ENCODE data around the gene HOXA7.

HOXA7 gene

GRCh38 chr7:27185013-27185853 is 28.8 kb upstream of the HOXA7 start, which contains the start of gene HOXA11 (continued):
- no peak for TF ChIP-seq ZNF561 (tag by site-specific recombination; IDR thresholded peaks at IDR 0.05; ENCODE audit: borderline replicate concordance)
- no peak for TF ChIP-seq ZNF785 (tag by site-specific recombination; IDR thresholded peaks at IDR 0.05)
- no peak for TF ChIP-seq PRDM6 (tag by site-specific recombination; IDR thresholded peaks at IDR 0.05)
- TF ChIP-seq BCL11B (tag by site-specific recombination; IDR thresholded peaks at IDR 0.05; ENCODE audit: low read depth): no peak
- no peak; the same call in 1 of the 2 replicates for TF ChIP-seq ZFP69B (tag by site-specific recombination; IDR thresholded peaks at IDR 0.05)
- no peak for TF ChIP-seq ZNF623 (tag by site-specific recombination; IDR thresholded peaks at IDR 0.05)
- TF ChIP-seq GLI2 (tag by site-specific recombination; IDR thresholded peaks at IDR 0.05; ENCODE audit: borderline replicate concordance, low read depth): no peak
- no peak for TF ChIP-seq ZNF280D (tag by site-specific recombination; IDR thresholded peaks at IDR 0.05)
- no peak for TF ChIP-seq ZNF776 (tag by site-specific recombination; IDR thresholded peaks at IDR 0.05; ENCODE audit: borderline replicate concordance)
- TF ChIP-seq OVOL3 (tag by site-specific recombination; IDR thresholded peaks at IDR 0.05): no peak
- TF ChIP-seq ZNF529 (tag by site-specific recombination; IDR thresholded peaks at IDR 0.05; ENCODE audit: insufficient replicate concordance): no peak
- TF ChIP-seq ZNF600 (tag by site-specific recombination; IDR thresholded peaks at IDR 0.05): 0 out of 2 replicates have a peak, but pooled peaks have one; percentile 23
- no peak for TF ChIP-seq ZNF571 (tag by site-specific recombination; IDR thresholded peaks at IDR 0.05)
- TF ChIP-seq ZNF707 (tag by site-specific recombination; IDR thresholded peaks at IDR 0.05): no peak
- no peak for TF ChIP-seq ZNF248 (tag by site-specific recombination; IDR thresholded peaks at IDR 0.05)
- no peak for TF ChIP-seq ZNF843 (tag by site-specific recombination; IDR thresholded peaks at IDR 0.05)
- peak; percentile 100 for TF ChIP-seq ZNF18 (tag by site-specific recombination; IDR thresholded peaks at IDR 0.05)
- TF ChIP-seq ZNF221 (tag by site-specific recombination; IDR thresholded peaks at IDR 0.05; ENCODE audit: borderline replicate concordance): no peak
- TF ChIP-seq KLF17 (tag by site-specific recombination; IDR thresholded peaks at IDR 0.05): no peak
- no peak for TF ChIP-seq ZNF350 (tag by site-specific recombination; IDR thresholded peaks at IDR 0.05)
- TF ChIP-seq ZNF311 (tag by site-specific recombination; IDR thresholded peaks at IDR 0.05; ENCODE audit: borderline replicate concordance): no peak
- no peak for TF ChIP-seq ZNF747 (tag by site-specific recombination; IDR thresholded peaks at IDR 0.05)
- no peak for TF ChIP-seq MEIS1 (CRISPR knock-in tag; IDR thresholded peaks at IDR 0.05; ENCODE audit: borderline replicate concordance)
- TF ChIP-seq ZNF610 (tag by site-specific recombination; IDR thresholded peaks at IDR 0.05; ENCODE audit: borderline replicate concordance): no peak
- TF ChIP-seq ZNF645 (tag by site-specific recombination; IDR thresholded peaks at IDR 0.05): no peak
- TF ChIP-seq YY2 (tag by site-specific recombination; IDR thresholded peaks at IDR 0.05): no peak
- no peak for TF ChIP-seq ZNF639 (tag by site-specific recombination; IDR thresholded peaks at IDR 0.05)
- TF ChIP-seq ZNF544 (tag by site-specific recombination; IDR thresholded peaks at IDR 0.05): no peak
- no peak for TF ChIP-seq ZNF335 (tag by site-specific recombination; conservative IDR thresholded peaks at IDR 0.05)
- no peak for TF ChIP-seq ZNF23 (tag by site-specific recombination; IDR thresholded peaks at IDR 0.05; ENCODE audit: borderline replicate concordance)
- no peak for TF ChIP-seq ZNF830 (tag by site-specific recombination; IDR thresholded peaks at IDR 0.05; ENCODE audit: low read depth)
